Cerebellar cortex (tissue), 1 donor: ENCODE data around the gene ZNF71.

ENCODE experiments used
- DNase-seq: peaks from one replicate; pipeline ENCODE4 v3.0.0-alpha.2; 2015; ENCODE audit warnings: low spot score

Gene ZNF71

DNA sequence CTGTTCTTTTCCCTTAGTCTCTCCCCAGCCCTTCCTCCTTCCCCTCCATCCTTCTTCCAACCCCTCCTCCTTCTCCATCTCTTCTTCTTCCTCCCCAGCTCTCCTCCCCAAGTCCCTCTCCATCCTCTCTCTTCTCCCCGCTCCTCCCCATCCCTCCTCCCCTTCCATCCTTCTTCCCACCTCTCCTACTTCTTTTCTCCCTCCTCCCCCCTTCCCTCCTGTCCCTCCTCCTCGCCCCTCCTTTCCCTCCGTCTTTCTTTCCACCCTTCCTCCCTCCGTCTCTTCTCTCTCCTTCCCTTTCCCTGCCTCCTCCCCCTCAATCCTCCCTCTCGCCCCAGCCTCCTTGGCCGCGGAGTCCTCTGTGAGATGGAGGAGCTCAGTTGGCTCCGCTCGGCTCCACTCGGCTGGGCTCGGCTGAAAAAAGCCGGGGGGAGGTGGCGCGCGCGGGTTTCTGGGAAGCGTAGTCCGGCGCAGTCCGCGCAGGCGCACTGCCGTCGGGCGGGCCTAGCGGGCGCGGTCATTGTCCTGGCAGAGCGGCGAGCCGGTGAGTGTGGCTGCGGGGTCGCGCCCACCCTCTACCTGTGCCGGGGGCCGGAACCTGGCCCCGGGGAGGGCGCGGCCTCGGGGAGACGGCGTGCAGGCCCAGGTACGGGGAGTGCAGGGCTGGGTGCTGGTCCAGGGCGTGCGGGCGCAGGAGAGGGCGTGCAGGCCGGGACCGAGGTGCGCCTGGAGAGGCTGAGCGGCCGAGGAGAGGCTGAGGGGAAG, at the start of gene ZNF71:
Gene ZNF71, plus strand, starts transcription at position 520 of the 765 bp plus-strand sequence. CDS start 6,257 bp downstream, outside the sequence.
- peak; percentile 87 for DNase-seq

DNA sequence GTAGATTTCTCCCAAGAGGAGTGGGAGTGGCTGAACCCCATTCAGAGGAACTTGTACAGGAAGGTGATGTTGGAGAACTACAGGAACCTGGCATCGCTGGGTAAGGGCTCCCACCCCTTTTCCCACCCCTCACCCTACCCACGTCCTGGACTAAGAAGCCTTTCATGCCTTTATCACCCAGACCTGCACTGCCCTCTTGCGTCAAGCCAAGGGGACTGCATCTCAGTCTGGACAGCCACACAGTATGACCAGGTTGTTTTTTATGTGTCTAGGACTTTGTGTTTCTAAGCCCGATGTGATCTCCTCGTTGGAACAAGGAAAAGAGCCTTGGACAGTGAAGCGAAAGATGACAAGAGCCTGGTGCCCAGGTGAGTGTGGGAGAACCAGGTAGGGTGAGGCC, 47.6 kb upstream of the ZNF71 start:
- DNase-seq, result no peak

DNA sequence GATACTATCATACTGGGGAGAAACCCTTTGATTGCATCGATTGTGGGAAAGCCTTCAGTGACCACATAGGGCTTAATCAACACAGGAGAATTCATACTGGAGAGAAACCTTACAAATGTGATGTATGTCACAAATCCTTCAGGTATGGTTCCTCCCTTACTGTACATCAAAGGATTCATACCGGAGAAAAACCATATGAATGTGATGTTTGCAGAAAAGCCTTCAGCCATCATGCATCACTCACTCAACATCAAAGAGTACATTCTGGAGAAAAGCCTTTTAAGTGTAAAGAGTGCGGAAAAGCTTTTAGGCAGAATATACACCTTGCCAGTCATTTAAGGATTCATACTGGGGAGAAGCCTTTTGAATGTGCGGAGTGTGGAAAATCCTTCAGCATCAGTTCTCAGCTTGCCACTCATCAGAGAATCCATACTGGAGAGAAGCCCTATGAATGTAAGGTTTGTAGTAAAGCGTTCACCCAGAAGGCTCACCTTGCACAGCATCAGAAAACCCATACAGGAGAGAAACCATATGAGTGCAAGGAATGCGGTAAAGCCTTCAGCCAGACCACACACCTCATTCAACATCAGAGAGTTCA, 40.7 kb upstream of the ZNF71 start:
- no peak for DNase-seq

DNA sequence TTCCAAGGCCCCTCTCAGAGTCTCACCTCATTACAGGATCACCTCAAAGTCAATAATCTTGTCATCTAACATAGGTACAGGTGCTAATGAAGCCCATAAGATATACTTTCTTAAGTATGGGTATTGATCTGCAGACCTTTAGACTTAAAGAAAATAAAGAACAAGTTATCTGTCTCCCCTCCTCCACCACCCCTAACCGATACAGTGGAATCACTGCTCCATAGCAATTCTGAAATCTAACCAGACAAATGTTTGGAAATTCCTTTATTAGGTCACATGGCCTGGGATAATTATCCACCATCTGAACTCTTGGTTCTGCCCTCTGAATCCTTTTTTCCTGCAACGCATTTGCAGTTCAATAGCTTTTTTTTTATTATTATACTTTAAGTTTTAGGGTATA, 32.3 kb upstream of the ZNF71 start:
- no peak for DNase-seq

DNA sequence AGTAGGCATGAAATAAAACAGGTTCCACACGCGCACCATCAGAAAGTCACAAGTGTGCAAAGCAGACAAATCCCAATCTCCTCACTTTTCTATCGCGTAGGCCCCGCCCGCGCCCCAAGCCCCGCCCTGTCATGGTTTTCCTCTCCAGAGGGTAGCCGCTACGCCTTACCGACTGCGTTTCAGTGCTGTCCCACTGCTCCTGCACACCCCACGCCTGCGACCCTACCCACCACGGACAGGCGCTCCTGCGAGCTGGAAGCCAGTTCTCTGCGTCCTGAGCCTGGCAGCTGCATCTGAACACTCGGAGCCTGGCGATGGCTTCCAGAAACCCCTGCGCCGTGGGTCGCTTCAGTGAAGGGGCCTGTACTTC, 28.2 kb upstream of the ZNF71 start:
- DNase-seq, result peak; percentile 56

DNA sequence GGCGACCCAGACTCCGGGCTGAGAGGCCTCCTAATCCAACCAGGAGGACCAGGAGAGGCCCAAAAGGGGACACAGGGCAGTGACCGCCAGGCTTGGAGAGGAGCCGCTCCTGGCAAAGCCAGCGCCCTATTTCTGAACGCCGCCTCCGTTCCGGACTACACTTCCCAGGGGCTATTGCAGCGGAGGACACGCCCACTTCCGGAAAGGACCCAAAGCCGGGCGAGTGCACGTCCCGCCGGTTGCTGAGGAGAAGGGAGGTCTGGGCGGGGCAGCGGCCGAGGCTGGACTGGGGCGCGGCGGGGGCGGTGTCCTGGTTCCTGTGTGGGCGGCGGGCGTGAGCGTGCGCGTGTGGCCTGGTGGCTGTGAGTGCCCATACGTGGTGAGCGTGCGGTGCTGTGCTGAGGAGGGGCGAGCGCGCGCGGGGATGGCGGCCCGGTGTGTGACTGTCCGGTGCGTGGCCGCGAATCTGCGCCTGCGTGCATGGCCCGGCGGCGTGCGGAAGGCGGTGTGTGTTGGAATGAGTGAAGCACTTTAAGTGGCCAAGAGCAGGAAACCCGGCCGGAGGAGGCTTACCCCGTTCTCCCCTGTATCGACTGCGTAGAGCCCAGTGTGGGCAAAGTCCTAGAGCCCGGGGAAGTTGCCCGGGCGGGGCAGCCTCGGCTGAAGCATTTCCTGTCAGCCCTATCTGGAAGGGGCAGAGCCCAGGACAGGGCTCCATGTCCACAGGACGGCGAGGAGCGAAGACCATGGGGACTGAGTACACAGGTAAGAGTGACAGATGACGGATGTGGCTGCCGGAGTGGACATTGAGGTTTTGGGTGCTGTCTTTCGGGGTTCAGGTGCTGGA, 27.6 kb upstream of the ZNF71 start, which contains the start of gene ZNF470:
Gene ZNF470, plus strand, starts transcription at position 195 of the 847 bp plus-strand sequence. CDS start 2,844 bp downstream, outside the sequence.
- DNase-seq, result peak; percentile 95

DNA sequence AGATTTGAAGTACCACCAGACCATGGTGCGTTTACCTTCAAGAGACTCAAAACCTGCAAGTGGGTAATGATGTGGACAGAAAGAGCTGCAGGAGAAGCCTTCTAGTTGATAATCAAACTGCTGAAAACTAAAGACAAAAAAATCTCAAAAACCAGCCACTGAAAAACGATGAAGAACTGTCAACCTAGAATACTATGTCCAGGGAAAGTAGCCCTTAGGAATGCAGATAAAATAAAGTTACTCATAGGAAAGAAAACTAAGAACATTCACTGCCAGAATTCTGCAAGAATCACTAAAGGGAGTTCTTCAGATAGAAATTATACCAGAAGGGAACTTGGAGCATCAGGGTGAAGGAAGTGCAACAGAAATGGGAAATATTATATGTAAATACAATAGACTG, 22.5 kb upstream of the ZNF71 start:
- DNase-seq, result no peak

DNA sequence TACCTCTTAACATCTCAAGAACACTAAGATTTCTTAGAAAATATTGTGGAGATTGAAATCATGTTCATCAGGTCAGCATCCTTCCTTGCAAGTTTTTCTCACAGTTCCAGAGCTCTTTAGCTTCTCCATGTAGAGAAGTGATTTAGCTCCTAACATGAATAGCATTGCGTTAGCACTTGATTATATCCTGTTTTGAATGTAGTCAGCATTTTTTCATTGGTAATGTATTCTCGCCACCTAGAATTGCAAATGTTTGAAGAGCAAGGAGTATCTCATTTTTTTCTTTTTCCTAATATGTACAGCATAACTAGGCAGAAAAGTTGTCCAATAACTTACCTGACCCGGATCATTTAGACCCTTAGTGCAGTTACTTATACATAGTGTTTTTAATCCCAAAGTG, 21.2 kb upstream of the ZNF71 start:
- no peak for DNase-seq

DNA sequence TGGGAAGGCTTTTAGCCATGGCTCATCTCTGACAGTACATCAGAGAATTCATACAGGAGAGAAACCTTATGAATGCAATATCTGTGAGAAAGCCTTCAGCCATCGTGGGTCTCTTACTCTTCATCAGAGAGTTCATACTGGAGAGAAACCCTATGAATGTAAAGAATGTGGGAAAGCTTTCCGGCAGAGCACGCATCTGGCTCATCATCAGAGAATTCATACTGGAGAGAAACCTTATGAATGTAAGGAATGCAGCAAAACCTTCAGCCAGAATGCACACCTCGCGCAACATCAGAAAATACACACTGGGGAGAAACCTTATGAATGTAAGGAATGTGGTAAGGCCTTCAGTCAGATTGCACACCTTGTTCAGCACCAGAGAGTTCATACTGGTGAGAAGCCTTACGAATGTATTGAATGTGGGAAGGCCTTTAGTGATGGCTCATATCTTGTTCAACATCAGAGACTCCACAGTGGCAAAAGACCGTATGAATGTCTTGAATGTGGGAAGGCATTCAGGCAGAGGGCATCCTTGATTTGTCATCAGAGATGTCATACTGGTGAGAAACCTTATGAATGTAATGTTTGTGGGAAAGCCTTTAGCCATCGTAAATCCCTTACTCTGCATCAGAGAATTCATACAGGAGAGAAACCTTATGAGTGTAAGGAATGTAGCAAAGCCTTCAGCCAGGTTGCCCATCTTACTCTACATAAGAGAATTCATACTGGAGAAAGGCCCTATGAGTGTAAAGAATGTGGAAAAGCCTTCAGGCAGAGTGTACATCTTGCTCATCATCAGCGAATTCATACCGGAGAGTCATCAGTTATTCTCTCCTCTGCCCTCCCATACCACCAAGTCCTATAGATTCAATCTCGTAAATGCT, 17.1 kb upstream of the ZNF71 start:
- no peak for DNase-seq

DNA sequence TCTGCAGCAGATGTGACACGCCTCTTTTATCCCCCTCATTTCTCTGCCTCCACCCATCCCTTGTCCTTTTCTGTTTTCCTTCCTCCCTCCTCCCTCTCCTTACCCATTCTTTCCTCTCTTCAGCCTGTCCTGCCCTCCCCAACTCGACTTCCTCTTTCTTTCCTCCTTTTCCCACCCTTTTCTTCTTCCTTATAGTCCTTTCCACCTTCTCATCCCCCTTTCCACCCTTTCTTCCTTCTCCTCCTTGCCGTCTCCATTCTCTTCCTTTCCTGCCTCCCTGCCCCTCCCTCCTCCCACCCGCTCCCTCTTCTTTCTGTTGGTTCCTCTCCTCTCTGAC, 688 bp upstream of the ZNF71 start:
- DNase-seq, result no peak

DNA sequence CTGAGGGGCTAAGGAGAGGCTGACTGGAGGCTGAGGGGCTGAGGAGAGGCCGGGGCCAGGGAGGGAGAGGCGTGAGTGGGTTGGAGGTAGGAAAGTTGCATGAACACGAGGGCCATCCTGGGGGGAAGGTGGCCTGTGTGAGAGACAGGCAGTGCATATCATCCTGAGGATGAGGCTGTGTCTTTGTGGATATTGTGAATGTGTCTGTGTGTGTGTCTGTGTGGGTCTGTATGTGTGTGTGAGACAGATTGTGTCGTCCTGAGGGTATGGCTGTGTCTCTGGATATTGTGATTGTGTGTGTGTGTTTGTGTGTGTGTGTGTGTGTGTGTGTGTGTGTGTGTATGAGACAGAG, 422 bp downstream of the ZNF71 start:
- DNase-seq, result no peak

DNA sequence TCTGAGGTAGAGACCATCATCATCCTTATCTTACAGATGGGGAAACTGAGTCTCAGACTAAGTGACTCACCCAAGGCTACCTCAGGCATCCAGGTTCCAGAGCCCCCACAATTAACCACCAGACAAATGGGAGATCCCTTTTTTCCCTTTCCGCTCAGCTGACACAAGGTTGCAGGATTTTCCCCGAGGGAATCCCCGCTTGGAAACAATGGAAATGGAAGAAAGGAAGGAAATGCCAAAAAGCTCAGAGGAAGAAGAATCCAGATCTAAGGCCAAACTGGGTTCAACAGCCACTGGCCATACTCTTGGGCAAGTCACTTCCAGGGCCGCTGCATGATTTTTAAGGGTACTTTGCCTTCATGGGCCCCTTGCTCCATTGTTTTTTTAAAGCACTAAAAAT, 1.6 kb downstream of the ZNF71 start:
- no peak for DNase-seq

DNA sequence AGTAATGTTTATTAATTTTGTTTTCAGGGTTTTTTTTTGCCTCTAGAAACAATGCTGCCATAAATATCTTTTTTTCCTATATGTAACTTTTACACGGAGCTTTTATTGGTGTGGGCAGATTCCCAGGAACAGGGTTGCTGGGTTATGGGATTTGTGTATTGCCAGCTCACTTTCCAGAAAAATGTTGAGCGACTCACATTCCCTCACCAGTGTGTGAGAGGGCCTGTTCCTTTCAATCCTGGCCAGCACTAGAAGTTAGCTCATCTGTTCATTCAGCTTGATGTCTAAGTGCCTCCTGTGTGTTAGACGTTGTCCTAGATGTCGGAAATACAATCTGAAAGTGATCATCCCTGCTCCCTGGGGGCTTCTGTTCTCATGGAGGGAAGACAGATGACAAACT, 2.6 kb downstream of the ZNF71 start:
- DNase-seq, result no peak

DNA sequence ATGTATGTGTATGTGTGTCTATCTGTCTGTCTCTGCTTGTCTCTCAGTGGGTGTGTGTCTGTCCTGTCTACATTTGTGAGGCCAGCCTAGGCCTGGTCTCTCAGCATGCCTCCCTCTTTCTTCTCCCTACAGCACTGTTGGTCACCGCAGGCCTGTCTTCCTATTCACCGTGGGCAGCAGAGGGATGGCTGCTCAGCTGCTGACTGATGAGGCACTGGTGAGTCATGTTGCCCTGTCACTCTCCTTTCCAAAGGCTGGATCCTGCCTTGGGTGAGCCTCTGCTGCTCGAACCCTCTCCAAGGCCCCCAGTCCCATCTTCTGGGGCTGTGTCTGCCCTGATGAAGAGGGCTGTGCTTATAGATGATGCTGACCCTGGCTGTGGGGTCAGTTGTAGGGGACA, 6.3 kb downstream of the ZNF71 start:
- DNase-seq, result no peak

DNA sequence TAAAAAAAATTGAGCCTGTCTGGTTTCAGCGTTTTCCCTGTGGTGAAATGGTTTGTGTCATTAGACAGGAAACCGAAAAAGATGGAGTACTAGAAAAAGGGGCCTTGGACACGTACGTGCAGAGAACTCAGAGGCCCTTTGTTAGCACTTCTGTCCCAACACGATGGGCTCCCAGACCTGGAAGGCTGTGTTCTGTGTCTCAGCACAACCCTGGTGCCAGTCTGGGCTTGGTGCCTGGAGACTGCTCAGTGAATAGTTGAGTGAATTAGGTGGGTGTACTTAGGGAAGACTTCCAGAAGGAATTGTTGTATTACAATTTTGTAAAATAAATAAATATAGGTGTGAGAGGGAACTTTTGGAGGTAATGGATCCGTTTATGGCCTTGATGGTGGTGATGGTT, 8.7 kb downstream of the ZNF71 start:
- no peak for DNase-seq

DNA sequence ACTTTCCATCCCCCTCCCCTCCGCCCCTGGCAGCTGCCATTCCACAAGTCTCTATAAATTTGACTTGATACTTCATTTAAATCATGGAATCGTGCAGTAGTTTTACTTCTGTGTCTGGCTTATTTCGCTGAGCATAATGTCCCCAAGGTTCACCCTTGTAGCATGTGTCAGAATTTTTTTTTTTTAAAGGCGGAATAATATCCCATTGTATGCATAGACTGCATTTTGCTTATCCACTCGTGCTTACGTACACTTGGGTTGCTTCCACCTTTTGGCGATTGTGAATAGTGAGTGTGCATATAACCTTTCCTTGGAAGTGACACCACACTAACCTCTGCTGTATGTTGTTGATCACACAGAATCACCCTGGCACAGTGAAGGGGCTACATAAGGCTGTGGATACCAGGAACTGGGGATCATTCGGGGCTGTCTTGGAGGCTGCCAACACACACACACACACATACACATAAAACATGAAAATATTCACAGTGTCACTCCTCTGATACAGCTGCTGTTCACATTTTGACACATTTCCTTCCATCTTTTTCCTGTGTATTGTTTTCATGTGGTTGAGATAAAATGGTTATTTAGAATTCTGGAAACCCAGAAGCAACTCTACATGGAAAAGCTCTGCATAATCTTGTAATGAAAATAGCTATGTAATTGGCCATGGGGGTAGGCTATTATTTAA, 13.3 kb downstream of the ZNF71 start:
- DNase-seq, result no peak

DNA sequence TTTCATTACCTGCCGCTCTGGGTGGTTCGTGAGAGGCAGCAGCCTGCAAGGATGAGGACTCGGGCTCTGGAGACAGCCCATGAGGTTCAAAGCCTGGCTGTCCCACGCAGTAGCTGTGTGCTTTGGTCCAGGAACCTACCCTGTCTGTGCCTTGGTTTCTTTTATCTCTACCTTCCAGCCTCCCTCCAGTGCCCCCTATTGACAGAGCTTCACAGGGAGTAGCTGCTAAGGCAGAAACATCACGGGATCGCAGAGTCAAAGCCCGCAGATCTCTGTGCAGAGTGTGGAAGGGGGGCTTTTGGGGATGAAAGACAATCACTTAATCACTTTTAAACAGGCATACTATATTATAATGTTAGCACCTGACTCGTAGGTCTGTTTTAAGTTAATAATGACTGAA, 16.2 kb downstream of the ZNF71 start:
- DNase-seq, result no peak

DNA sequence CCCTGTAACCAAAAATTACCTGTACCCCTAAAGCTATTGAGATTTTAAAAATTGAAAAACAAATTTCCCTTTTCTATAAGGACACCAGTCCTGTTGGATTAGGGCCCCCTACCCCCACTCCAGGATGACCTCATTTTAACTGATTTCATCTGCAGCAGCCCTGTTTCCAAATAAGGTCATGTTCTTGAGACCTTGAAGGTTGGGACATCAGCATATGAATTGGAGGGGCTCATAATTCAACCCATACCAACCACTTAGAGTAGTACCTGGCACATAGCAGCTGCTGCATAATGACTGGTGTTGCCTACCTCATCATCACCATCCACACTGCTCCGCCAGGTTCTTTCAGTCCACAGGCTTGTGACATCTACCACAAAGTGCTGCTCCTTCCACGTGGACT, 17.6 kb downstream of the ZNF71 start:
- no peak for DNase-seq

DNA sequence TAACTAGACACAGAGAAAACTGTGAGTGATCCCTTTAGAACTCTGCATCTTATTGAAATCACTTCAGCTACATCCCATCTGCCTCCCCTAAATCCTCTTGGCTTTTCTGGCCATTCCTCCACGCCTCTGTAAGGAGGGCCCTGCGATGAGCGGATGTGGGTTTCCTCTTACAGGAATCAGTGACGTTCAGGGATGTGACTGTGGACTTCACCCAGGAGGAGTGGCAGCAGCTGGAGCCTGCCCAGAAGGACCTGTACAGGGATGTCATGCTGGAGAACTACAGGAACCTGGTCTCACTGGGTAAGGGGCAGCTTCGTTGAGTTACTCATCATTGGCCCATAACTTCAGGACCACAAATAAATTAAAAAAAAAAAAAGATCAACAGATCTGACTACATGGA, 18.5 kb downstream of the ZNF71 start:
- no peak for DNase-seq

DNA sequence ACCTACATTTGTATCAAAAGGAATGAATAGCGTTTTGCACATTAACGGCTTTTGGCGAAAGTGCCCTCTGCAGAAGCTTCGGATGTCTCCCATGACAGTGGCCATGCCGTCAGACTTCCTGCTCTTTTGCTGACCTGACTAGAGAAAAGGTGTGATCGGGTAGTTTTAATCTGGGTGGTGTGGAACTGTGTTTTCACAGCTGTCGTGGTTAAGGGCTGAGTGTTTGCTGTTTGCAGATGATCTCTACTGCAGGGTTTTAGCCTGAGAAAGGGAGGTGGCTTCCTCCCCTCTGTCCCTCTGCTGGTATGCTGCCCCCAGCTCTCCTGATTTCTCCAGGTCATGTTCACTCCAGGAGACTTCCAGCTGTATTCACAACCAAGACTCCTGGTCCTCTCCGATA, 22.4 kb downstream of the ZNF71 start:
- no peak for DNase-seq

DNA sequence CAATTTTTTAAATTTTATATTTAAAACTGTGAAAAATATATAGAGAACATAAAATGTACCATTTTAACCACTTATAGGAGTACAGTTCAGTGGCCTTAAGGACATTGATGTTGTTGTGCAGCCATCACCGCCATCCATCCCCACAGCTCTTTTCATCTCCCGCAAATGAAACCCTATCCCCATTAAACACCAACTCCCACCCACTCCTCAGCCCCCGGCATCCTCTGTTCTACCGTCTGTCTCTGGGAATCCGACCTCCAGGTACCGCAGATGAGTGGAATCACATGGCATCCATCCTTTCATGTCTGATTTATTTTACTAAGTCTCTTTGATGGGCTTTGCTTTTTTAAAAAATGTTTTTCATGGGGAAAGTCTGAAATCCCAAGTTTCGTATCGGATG, 24.0 kb downstream of the ZNF71 start:
- DNase-seq, result no peak

DNA sequence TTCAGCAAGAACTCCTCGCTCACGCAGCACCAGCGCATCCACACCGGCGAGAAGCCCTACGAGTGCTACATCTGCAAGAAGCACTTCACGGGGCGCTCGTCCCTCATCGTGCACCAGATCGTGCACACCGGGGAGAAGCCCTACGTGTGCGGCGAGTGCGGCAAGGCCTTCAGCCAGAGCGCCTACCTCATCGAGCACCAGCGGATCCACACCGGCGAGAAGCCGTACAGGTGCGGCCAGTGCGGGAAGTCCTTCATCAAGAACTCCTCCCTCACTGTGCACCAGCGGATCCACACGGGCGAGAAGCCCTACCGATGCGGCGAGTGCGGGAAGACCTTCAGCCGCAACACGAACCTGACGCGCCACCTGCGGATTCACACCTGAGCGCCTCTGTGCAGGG, 27.3 kb downstream of the ZNF71 start:
- no peak for DNase-seq
